Measurements from ENCODE around the gene ANK2.

Gene ANK2

GRCh38 chr4:113020966-113021365 lies 28.5 kb upstream of the ANK2 start:
- DNase-seq (ENCODE audit: low read depth in 1 of 2, low spot score in 1 of 2) = no peak
- Histone ChIP-seq H3K27ac (replicated peaks) (no peak overlapping the region), H3K4me3 (replicated peaks; ENCODE audit: insufficient read depth, low read length) (no peak overlapping the region), H3K27me3 (ENCODE audit: insufficient read depth, poor library complexity, severe bottlenecking) (no peaks in the 10 kb centered on the region)
- TF ChIP-seq, protein P1, sequence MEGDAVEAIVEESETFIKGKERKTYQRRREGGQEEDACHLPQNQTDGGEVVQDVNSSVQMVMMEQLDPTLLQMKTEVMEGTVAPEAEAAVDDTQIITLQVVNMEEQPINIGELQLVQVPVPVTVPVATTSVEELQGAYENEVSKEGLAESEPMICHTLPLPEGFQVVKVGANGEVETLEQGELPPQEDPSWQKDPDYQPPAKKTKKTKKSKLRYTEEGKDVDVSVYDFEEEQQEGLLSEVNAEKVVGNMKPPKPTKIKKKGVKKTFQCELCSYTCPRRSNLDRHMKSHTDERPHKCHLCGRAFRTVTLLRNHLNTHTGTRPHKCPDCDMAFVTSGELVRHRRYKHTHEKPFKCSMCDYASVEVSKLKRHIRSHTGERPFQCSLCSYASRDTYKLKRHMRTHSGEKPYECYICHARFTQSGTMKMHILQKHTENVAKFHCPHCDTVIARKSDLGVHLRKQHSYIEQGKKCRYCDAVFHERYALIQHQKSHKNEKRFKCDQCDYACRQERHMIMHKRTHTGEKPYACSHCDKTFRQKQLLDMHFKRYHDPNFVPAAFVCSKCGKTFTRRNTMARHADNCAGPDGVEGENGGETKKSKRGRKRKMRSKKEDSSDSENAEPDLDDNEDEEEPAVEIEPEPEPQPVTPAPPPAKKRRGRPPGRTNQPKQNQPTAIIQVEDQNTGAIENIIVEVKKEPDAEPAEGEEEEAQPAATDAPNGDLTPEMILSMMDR (IDR thresholded peaks at IDR 0.05; ENCODE audit: insufficient read depth, low read length) = no peak
- TF ChIP-seq GABPA (IDR thresholded peaks at IDR 0.05; ENCODE audit: low read depth) = no peak
- TF ChIP-seq, protein P2, sequence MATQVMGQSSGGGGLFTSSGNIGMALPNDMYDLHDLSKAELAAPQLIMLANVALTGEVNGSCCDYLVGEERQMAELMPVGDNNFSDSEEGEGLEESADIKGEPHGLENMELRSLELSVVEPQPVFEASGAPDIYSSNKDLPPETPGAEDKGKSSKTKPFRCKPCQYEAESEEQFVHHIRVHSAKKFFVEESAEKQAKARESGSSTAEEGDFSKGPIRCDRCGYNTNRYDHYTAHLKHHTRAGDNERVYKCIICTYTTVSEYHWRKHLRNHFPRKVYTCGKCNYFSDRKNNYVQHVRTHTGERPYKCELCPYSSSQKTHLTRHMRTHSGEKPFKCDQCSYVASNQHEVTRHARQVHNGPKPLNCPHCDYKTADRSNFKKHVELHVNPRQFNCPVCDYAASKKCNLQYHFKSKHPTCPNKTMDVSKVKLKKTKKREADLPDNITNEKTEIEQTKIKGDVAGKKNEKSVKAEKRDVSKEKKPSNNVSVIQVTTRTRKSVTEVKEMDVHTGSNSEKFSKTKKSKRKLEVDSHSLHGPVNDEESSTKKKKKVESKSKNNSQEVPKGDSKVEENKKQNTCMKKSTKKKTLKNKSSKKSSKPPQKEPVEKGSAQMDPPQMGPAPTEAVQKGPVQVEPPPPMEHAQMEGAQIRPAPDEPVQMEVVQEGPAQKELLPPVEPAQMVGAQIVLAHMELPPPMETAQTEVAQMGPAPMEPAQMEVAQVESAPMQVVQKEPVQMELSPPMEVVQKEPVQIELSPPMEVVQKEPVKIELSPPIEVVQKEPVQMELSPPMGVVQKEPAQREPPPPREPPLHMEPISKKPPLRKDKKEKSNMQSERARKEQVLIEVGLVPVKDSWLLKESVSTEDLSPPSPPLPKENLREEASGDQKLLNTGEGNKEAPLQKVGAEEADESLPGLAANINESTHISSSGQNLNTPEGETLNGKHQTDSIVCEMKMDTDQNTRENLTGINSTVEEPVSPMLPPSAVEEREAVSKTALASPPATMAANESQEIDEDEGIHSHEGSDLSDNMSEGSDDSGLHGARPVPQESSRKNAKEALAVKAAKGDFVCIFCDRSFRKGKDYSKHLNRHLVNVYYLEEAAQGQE (IDR thresholded peaks at IDR 0.05; ENCODE audit: insufficient replicate concordance, low read depth) = no peak
- no peak for TF ChIP-seq SPI1 (IDR thresholded peaks at IDR 0.05; ENCODE audit: borderline replicate concordance, low read depth)
- TF ChIP-seq POLR2AphosphoS5 (IDR thresholded peaks at IDR 0.05; ENCODE audit: low read depth) = no peak

GRCh38 chr4:113024388-113024787 lies 25.1 kb upstream of the ANK2 start:
- TF ChIP-seq POLR2AphosphoS5 (IDR thresholded peaks at IDR 0.05; ENCODE audit: low read depth) (no peak), SPI1 (IDR thresholded peaks at IDR 0.05; ENCODE audit: borderline replicate concordance, low read depth) (no peak), GABPA (IDR thresholded peaks at IDR 0.05; ENCODE audit: low read depth) (no peak)
- TF ChIP-seq, protein P1 (IDR thresholded peaks at IDR 0.05; ENCODE audit: insufficient read depth, low read length) = no peak
- TF ChIP-seq, protein P2 (IDR thresholded peaks at IDR 0.05; ENCODE audit: insufficient replicate concordance, low read depth) = no peak
- DNase-seq (ENCODE audit: low read depth in 1 of 2, low spot score in 1 of 2) = no peak
- H3K27ac ChIP-seq (replicated peaks) = no peak overlapping the region
- H3K27me3 ChIP-seq (ENCODE audit: insufficient read depth, poor library complexity, severe bottlenecking) = no peaks in the 10 kb centered on the region
- H3K4me3 ChIP-seq (replicated peaks; ENCODE audit: insufficient read depth, low read length) = no peak overlapping the region

DNA sequence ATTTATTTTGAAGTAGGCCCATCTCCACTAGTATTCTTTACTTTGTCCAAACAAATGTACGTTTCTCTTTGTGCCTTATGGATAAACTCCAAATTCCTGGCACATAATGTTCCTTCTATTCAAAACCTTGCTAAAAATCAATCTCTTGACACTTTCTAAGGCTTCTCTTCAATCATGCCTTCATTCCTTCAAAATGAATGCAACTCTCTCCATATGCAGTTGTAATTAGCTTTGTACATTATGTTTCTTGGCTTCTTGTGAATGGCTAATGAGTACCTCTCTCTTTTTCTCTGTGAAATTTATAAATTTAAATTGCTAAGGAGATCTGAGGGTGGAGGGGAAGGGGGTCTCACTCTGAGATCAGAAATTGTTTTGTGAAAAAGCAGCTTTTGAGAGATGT lies 24.0 kb upstream of the ANK2 start:
- Histone ChIP-seq H3K27me3 (ENCODE audit: insufficient read depth, poor library complexity, severe bottlenecking) (no peaks in the 10 kb centered on the region), H3K4me3 (replicated peaks; ENCODE audit: insufficient read depth, low read length) (no peak overlapping the region), H3K27ac (replicated peaks) (no peak overlapping the region)
- DNase-seq (ENCODE audit: low read depth in 1 of 2, low spot score in 1 of 2) = no peak
- no peak for TF ChIP-seq POLR2AphosphoS5 (IDR thresholded peaks at IDR 0.05; ENCODE audit: low read depth)
- TF ChIP-seq, protein P1 (IDR thresholded peaks at IDR 0.05; ENCODE audit: insufficient read depth, low read length) = no peak
- TF ChIP-seq GABPA (IDR thresholded peaks at IDR 0.05; ENCODE audit: low read depth) = no peak
- no peak for TF ChIP-seq SPI1 (IDR thresholded peaks at IDR 0.05; ENCODE audit: borderline replicate concordance, low read depth)
- TF ChIP-seq, protein P2 (IDR thresholded peaks at IDR 0.05; ENCODE audit: insufficient replicate concordance, low read depth) = no peak
